GM23338 (cell line): Measurements from ENCODE around the gene PDP2. TPM values are rescaled to one million over a fixed set of nuclear protein-coding genes. Genes with fewer than 3 reads are reported as not detected.

ENCODE experiments used
- ATAC-seq: fragments of 200-7000 bp; cut with Tn5 transposase; 3 replicates; pipeline ENCODE4 v1.9.1; 2020
- DNase-seq: peaks from one replicate; pipeline ENCODE4 v3.0.0-alpha.2; 2015; ENCODE audit warnings: low spot score
- H2AFZ ChIP-seq: fragments of 200-600 bp; sonication (generic); 2 replicates; pipeline ENCODE4 v1.8.0; 2016; ENCODE audit warnings: antibody characterized with exemption, mild to moderate bottlenecking, moderate library complexity
- H3F3A ChIP-seq: fragments of 200-600 bp; sonication (generic); replicated peaks from 2 replicates; pipeline ENCODE4 v1.8.0; 2017; ENCODE audit warnings: antibody characterized with exemption, mixed run types, low read depth
- H3K27ac ChIP-seq: fragments of 200-600 bp; sonication (generic); 2 replicates; pipeline ENCODE4 v1.6.1; 2016; ENCODE audit warnings: low read depth
- H3K27me3 ChIP-seq: fragments of 200-600 bp; sonication (generic); 2 replicates; pipeline ENCODE4 v1.8.0; 2016; ENCODE audit warnings: mild to moderate bottlenecking, mixed run types, moderate library complexity; ENCODE audit not compliant: insufficient read depth
- H3K36me3 ChIP-seq: fragments of 200-600 bp; sonication (generic); 2 replicates; pipeline ENCODE4 v1.8.0; 2016; ENCODE audit warnings: mild to moderate bottlenecking; ENCODE audit not compliant: insufficient read depth
- H3K4me1 ChIP-seq: fragments of 200-600 bp; sonication (generic); 2 replicates; pipeline ENCODE4 v1.8.0; 2016; ENCODE audit warnings: mild to moderate bottlenecking, moderate library complexity; ENCODE audit not compliant: insufficient read depth
- H3K4me2 ChIP-seq: fragments of 200-600 bp; sonication (generic); 2 replicates; pipeline ENCODE4 v1.7.1; 2017; ENCODE audit warnings: mixed run types
- H3K4me3 ChIP-seq: fragments of 200-600 bp; sonication (generic); 2 replicates; pipeline ENCODE4 v1.6.1; 2016; ENCODE audit warnings: mixed run types
- H3K79me2 ChIP-seq: fragments of 200-600 bp; sonication (generic); replicated peaks from 2 replicates; pipeline ENCODE4 v1.8.0; 2017; ENCODE audit warnings: mild to moderate bottlenecking; ENCODE audit not compliant: insufficient read depth
- H3K9me2 ChIP-seq: fragments of 200-600 bp; sonication (generic); 2 replicates; pipeline ENCODE4 v1.8.0; 2017; ENCODE audit not compliant: insufficient read depth
- H4K20me1 ChIP-seq: fragments of 200-600 bp; sonication (generic); replicated peaks from 2 replicates; pipeline ENCODE4 v1.8.0; 2017; ENCODE audit warnings: mild to moderate bottlenecking; ENCODE audit not compliant: insufficient read depth
- H3K27ac Mint-ChIP-seq: 2 replicates; pipeline ENCODE4 v1.8.0; 2020; ENCODE audit warnings: inconsistent platforms, mild to moderate bottlenecking, moderate library complexity, mixed read lengths
- H3K27me3 Mint-ChIP-seq: 3 replicates; pipeline ENCODE4 v1.8.0; 2022; ENCODE audit warnings: low read depth, mild to moderate bottlenecking, moderate library complexity, mixed read lengths, inconsistent platforms; ENCODE audit not compliant: insufficient read depth, poor library complexity
- H3K36me3 Mint-ChIP-seq: 3 replicates; pipeline ENCODE4 v1.8.0; 2021; ENCODE audit warnings: low read depth, mild to moderate bottlenecking, inconsistent platforms, moderate library complexity, mixed read lengths
- H3K4me1 Mint-ChIP-seq: 3 replicates; pipeline ENCODE4 v1.8.0; 2020; ENCODE audit warnings: mild to moderate bottlenecking, inconsistent platforms, mixed read lengths
- H3K4me3 Mint-ChIP-seq: 3 replicates; pipeline ENCODE4 v1.8.0; 2021; ENCODE audit warnings: moderate library complexity, mild to moderate bottlenecking, inconsistent platforms, mixed read lengths
- H3K9me3 Mint-ChIP-seq: 3 replicates; pipeline ENCODE4 v1.8.0; 2020; ENCODE audit warnings: moderate library complexity, mild to moderate bottlenecking, inconsistent platforms, mixed read lengths
- CREB1 ChIP-seq: fragments of 250-450 bp; sonication (Bioruptor Pico); IDR thresholded peaks from 2 replicates; pipeline ENCODE4 v1.5.0; 2020; ENCODE audit warnings: low read depth, mild to moderate bottlenecking, moderate library complexity
- EZH2 ChIP-seq: fragments of 200-600 bp; sonication (generic); IDR thresholded peaks from one replicate; pipeline ENCODE4 v1.8.0; 2017; ENCODE audit warnings: antibody characterized with exemption, mild to moderate bottlenecking, low read depth; ENCODE audit not compliant: unreplicated experiment
- EZH2phosphoT487 ChIP-seq: fragments of 200-600 bp; sonication (generic); IDR thresholded peaks from one replicate; pipeline ENCODE4 v1.8.1; 2018; ENCODE audit warnings: antibody characterized with exemption; ENCODE audit not compliant: unreplicated experiment
- JUNB ChIP-seq: IDR thresholded peaks from one replicate; pipeline ENCODE4 v1.6.1; 2016; ENCODE audit warnings: antibody characterized with exemption; ENCODE audit not compliant: unreplicated experiment
- NANOG ChIP-seq: IDR thresholded peaks from 2 replicates; pipeline ENCODE4 v1.6.1; 2016; ENCODE audit warnings: antibody characterized with exemption, borderline replicate concordance
- POLR2AphosphoS5 ChIP-seq: IDR thresholded peaks from 2 replicates; pipeline ENCODE4 v1.6.1; 2016; ENCODE audit warnings: antibody characterized with exemption, low read depth
- STAT1 ChIP-seq: IDR thresholded peaks from one replicate; pipeline ENCODE4 v1.6.1; 2016; ENCODE audit warnings: antibody characterized with exemption; ENCODE audit not compliant: unreplicated experiment
- ZNF114 ChIP-seq: fragments of 250-450 bp; sonication (Bioruptor Pico); IDR thresholded peaks from 2 replicates; pipeline ENCODE4 v1.5.0; 2020; ENCODE audit warnings: mild to moderate bottlenecking, moderate library complexity
- ZNF331 ChIP-seq: fragments of 250-450 bp; sonication (Bioruptor Pico); IDR thresholded peaks from 2 replicates; pipeline ENCODE4 v1.5.0; 2020; ENCODE audit warnings: low read depth, mild to moderate bottlenecking, moderate library complexity
- polyA plus RNA-seq: library from polyadenylated mRNA; unstranded; fragments of >200 nt; fragmentation: Nextera tagmentation; extraction: Ambion mirVana; gene quantifications from 2 replicates; pipeline ENCODE4 v1.2.1, GENCODE V29; 2016
- total RNA-seq: library from RNA; depleted of rRNA; stranded (reverse); fragments of >200 nt; shearing (Covaris generic); gene quantifications from 2 replicates; pipeline ENCODE4 v1.2.3, GENCODE V29; 2014
- TF ChIP-seq, protein P1 (sequence below), 2 experiments: fragments of 200-600 bp in 1 of 2; sonication (generic) in 1 of 2; conservative IDR thresholded peaks; 2 replicates each; pipeline versions ENCODE4 v1.5.1 to v1.6.1; 2016 to 2017; ENCODE audit warnings: antibody characterized with exemption in 2 of 2, low read depth in 2 of 2, mild to moderate bottlenecking in 2 of 2, moderate library complexity in 1 of 2
- TF ChIP-seq, protein P2 (sequence below): IDR thresholded peaks from one replicate; pipeline ENCODE4 v1.6.1; 2018; ENCODE audit warnings: antibody characterized with exemption; ENCODE audit not compliant: unreplicated experiment
- TF ChIP-seq, protein P3 (sequence below): IDR thresholded peaks from 2 replicates; pipeline ENCODE4 v1.6.1; 2016; ENCODE audit warnings: antibody characterized with exemption
- TF ChIP-seq, protein P4 (sequence below): fragments of 250-450 bp; sonication (Bioruptor Pico); IDR thresholded peaks from 2 replicates; pipeline ENCODE4 v1.5.0; 2020; ENCODE audit warnings: mild to moderate bottlenecking, moderate library complexity

Gene PDP2
- total and polyA plus RNA-seq, 2 experiments from 2014 or later, result 9.0 to 23.2 TPM

DNA sequence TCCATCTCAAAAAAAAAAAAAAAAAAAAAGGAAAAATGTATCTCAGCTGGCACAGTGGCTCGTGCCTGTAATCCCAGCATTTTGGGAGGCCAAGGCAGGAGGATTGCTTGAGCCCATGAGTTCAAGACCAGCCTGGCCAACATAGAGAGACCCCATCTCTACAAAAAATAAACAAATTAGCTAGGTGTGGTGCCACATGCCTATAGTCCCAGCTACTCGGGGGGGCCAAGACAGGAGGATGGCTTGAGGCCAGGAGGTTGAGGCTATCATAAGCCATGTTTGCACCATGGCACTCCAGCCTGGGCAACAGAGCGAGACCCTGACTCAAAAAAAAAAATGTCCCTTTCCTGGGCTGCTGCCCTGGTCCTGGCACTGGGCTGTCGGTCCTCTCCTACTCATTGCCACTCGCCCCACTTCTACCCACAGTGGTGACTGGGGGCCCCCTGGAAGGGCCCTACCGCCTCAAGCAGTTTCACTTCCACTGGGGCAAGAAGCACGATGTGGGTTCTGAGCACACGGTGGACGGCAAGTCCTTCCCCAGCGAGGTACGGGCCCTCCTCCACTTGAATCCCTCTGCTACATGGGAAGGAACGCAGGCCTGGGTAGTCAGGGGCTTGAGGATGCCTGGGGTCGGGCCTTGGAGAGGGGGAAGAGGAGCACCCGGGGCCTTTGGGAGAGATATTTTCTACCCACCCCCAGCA lies 30.1 kb upstream of the PDP2 start:
- no peaks in the 10 kb centered on the region for H3K4me1 ChIP-seq
- H3K4me2 ChIP-seq, result no peak overlapping the region
- H3K4me3 ChIP-seq, result no peak overlapping the region
- H3F3A ChIP-seq, result no peaks in the 10 kb centered on the region
- H3K27ac Mint-ChIP-seq, result no peak overlapping the region
- H4K20me1 ChIP-seq, result no peaks in the 10 kb centered on the region
- H3K27me3 Mint-ChIP-seq, result peaks cover 16% of the 10 kb centered on the region
- no peak overlapping the region for H3K27ac ChIP-seq
- no peak for DNase-seq
- peaks cover 20% of the 10 kb centered on the region for H3K27me3 ChIP-seq
- no peak for TF ChIP-seq ZNF331 (CRISPR knock-in tag)
- TF ChIP-seq STAT1, result no peak
- TF ChIP-seq CREB1 (CRISPR knock-in tag), result no peak
- TF ChIP-seq, protein P1, sequence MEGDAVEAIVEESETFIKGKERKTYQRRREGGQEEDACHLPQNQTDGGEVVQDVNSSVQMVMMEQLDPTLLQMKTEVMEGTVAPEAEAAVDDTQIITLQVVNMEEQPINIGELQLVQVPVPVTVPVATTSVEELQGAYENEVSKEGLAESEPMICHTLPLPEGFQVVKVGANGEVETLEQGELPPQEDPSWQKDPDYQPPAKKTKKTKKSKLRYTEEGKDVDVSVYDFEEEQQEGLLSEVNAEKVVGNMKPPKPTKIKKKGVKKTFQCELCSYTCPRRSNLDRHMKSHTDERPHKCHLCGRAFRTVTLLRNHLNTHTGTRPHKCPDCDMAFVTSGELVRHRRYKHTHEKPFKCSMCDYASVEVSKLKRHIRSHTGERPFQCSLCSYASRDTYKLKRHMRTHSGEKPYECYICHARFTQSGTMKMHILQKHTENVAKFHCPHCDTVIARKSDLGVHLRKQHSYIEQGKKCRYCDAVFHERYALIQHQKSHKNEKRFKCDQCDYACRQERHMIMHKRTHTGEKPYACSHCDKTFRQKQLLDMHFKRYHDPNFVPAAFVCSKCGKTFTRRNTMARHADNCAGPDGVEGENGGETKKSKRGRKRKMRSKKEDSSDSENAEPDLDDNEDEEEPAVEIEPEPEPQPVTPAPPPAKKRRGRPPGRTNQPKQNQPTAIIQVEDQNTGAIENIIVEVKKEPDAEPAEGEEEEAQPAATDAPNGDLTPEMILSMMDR (conservative IDR thresholded peaks at IDR 0.05; ENCODE audit: low read depth in 2 of 2), result no peak
- TF ChIP-seq, protein P2, sequence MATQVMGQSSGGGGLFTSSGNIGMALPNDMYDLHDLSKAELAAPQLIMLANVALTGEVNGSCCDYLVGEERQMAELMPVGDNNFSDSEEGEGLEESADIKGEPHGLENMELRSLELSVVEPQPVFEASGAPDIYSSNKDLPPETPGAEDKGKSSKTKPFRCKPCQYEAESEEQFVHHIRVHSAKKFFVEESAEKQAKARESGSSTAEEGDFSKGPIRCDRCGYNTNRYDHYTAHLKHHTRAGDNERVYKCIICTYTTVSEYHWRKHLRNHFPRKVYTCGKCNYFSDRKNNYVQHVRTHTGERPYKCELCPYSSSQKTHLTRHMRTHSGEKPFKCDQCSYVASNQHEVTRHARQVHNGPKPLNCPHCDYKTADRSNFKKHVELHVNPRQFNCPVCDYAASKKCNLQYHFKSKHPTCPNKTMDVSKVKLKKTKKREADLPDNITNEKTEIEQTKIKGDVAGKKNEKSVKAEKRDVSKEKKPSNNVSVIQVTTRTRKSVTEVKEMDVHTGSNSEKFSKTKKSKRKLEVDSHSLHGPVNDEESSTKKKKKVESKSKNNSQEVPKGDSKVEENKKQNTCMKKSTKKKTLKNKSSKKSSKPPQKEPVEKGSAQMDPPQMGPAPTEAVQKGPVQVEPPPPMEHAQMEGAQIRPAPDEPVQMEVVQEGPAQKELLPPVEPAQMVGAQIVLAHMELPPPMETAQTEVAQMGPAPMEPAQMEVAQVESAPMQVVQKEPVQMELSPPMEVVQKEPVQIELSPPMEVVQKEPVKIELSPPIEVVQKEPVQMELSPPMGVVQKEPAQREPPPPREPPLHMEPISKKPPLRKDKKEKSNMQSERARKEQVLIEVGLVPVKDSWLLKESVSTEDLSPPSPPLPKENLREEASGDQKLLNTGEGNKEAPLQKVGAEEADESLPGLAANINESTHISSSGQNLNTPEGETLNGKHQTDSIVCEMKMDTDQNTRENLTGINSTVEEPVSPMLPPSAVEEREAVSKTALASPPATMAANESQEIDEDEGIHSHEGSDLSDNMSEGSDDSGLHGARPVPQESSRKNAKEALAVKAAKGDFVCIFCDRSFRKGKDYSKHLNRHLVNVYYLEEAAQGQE, result no peak
- TF ChIP-seq, protein P3, sequence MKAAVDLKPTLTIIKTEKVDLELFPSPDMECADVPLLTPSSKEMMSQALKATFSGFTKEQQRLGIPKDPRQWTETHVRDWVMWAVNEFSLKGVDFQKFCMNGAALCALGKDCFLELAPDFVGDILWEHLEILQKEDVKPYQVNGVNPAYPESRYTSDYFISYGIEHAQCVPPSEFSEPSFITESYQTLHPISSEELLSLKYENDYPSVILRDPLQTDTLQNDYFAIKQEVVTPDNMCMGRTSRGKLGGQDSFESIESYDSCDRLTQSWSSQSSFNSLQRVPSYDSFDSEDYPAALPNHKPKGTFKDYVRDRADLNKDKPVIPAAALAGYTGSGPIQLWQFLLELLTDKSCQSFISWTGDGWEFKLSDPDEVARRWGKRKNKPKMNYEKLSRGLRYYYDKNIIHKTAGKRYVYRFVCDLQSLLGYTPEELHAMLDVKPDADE, result no peak
- TF ChIP-seq, protein P4, sequence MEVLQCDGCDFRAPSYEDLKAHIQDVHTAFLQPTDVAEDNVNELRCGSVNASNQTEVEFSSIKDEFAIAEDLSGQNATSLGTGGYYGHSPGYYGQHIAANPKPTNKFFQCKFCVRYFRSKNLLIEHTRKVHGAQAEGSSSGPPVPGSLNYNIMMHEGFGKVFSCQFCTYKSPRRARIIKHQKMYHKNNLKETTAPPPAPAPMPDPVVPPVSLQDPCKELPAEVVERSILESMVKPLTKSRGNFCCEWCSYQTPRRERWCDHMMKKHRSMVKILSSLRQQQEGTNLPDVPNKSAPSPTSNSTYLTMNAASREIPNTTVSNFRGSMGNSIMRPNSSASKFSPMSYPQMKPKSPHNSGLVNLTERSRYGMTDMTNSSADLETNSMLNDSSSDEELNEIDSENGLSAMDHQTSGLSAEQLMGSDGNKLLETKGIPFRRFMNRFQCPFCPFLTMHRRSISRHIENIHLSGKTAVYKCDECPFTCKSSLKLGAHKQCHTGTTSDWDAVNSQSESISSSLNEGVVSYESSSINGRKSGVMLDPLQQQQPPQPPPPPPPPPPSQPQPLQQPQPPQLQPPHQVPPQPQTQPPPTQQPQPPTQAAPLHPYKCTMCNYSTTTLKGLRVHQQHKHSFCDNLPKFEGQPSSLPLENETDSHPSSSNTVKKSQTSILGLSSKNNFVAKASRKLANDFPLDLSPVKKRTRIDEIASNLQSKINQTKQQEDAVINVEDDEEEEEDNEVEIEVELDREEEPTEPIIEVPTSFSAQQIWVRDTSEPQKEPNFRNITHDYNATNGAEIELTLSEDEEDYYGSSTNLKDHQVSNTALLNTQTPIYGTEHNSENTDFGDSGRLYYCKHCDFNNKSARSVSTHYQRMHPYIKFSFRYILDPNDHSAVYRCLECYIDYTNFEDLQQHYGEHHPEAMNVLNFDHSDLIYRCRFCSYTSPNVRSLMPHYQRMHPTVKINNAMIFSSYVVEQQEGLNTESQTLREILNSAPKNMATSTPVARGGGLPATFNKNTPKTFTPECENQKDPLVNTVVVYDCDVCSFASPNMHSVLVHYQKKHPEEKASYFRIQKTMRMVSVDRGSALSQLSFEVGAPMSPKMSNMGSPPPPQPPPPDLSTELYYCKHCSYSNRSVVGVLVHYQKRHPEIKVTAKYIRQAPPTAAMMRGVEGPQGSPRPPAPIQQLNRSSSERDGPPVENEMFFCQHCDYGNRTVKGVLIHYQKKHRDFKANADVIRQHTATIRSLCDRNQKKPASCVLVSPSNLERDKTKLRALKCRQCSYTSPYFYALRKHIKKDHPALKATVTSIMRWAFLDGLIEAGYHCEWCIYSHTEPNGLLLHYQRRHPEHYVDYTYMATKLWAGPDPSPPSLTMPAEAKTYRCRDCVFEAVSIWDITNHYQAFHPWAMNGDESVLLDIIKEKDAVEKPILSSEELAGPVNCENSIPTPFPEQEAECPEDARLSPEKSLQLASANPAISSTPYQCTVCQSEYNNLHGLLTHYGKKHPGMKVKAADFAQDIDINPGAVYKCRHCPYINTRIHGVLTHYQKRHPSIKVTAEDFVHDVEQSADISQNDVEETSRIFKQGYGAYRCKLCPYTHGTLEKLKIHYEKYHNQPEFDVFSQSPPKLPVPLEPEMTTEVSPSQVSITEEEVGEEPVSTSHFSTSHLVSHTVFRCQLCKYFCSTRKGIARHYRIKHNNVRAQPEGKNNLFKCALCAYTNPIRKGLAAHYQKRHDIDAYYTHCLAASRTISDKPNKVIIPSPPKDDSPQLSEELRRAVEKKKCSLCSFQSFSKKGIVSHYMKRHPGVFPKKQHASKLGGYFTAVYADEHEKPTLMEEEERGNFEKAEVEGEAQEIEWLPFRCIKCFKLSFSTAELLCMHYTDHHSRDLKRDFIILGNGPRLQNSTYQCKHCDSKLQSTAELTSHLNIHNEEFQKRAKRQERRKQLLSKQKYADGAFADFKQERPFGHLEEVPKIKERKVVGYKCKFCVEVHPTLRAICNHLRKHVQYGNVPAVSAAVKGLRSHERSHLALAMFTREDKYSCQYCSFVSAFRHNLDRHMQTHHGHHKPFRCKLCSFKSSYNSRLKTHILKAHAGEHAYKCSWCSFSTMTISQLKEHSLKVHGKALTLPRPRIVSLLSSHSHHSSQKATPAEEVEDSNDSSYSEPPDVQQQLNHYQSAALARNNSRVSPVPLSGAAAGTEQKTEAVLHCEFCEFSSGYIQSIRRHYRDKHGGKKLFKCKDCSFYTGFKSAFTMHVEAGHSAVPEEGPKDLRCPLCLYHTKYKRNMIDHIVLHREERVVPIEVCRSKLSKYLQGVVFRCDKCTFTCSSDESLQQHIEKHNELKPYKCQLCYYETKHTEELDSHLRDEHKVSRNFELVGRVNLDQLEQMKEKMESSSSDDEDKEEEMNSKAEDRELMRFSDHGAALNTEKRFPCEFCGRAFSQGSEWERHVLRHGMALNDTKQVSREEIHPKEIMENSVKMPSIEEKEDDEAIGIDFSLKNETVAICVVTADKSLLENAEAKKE, result no peak
- no peak for TF ChIP-seq JUNB
- TF ChIP-seq EZH2, result no peak
- no peak for TF ChIP-seq POLR2AphosphoS5
- TF ChIP-seq EZH2phosphoT487, result no peak
- no peak for TF ChIP-seq NANOG
- TF ChIP-seq ZNF114 (CRISPR knock-in tag), result no peak
- no peak for ATAC-seq
- no peaks in the 10 kb centered on the region; the same call in 2 of the 3 replicates for H3K9me3 Mint-ChIP-seq
- H3K9me2 ChIP-seq, result no peaks in the 10 kb centered on the region
- H3K4me3 Mint-ChIP-seq, result no peak overlapping the region
- no peaks in the 10 kb centered on the region for H3K36me3 ChIP-seq
- no peaks in the 10 kb centered on the region for H3K36me3 Mint-ChIP-seq
- H3K79me2 ChIP-seq, result no peaks in the 10 kb centered on the region
- no peak overlapping the region for H2AFZ ChIP-seq
- peaks cover 12% of the 10 kb centered on the region for H3K4me1 Mint-ChIP-seq
